Measurements from ENCODE around the gene ARID1B. TPM values are rescaled to one million over a fixed set of nuclear protein-coding genes. Genes with fewer than 3 reads are reported as not detected.
A peak's percentile ranks its signal among the peaks of the same experiment; 100 is the strongest.
"Not testable (repeated sequence)": the region's sequence is repeated elsewhere in the genome, so short reads cannot be mapped to it uniquely, and the experiment has no call there.

The ARID1B gene
- total and polyA plus RNA-seq, 7 experiments from 2014 or later: 17.5 to 164 (median 139) TPM

DNA sequence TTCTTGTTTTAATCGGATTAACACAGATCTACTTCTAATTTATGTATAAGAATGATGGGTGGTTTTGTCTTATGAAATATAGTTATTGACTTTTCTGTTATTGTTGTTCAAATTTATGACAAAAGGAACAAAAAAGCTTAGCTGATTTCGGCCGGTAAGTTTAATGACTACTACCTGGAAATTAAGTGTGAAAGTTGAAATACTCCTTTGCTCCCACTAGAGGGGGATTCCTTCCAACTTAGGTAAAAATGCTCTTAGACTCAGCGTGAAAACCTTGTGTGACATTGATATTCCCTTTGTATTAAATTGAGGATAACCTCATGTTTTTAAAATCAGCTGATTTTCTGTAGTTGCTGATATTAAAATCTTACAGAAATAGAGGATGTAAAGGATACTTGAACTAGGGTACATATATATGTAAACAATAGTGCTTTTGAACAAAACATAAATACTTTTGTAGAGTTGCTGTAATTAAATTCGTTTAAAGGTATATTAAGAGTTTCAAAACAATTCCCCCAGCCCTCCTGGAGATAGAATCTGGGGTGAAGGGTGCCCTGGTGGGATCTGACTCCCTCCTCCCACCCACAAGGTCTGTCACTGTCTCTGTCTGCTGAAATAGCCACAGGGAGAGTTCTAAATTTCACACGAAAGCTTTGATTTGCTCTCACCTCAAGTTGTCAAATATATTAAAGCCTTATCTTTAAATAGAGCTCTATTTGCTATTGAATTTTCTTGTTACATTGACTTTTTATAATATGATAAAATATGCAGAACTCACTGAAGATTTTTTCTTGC lies 257.5 kb downstream of the ARID1B start:
- peak overlapping the region; percentile 44 to 99 (median 84) for H3K4me3 Mint-ChIP-seq
- no peaks in the 10 kb centered on the region for H3K27me3 Mint-ChIP-seq
- DNase-seq: peak in 6 of 9 donors; percentile 43 to 57 (median 52)
- Histone ChIP-seq H3K27me3 (ENCODE audit: control insufficient read depth in 2 of 2, insufficient read depth in 2 of 2, low read length in 2 of 2) (no peaks in the 10 kb centered on the region), H3K4me3 (ENCODE audit: low read length) (no peak overlapping the region), H3K9me3 (ENCODE audit: control insufficient read depth in 2 of 3, low read length in 3 of 3) (no peaks in the 10 kb centered on the region), H3K4me1 (ENCODE audit: control insufficient read depth in 2 of 2, insufficient read depth in 2 of 2, low read length in 2 of 2) (peaks cover 6 to 20% of the 10 kb centered on the region in 2 donors), H3K27ac (ENCODE audit: low read depth, low read length) (peak overlapping the region; percentile 77), H3K36me3 (ENCODE audit: control insufficient read depth in 2 of 3, insufficient read depth in 3 of 3, low read length in 3 of 3) (peaks cover 0 to 4% (median 0%) of the 10 kb centered on the region in 3 experiments)
- POLR2A ChIA-PET: interaction anchor here (1.1 to 3.7 kb wide), 5 partner anchors 10 to 639 kb away, joined by 3 to 28 read pairs (median 5); no protein-coding TSS in a partner anchor
- H3K27ac Mint-ChIP-seq: peak overlapping the region; percentile 44 to 95 (median 84)
- CTCF ChIA-PET: interaction anchor here (0.7 to 1.9 kb wide), 8 partner anchors 14 to 1707 kb away, joined by 3 to 6 read pairs (median 4); no protein-coding TSS in a partner anchor
- peaks cover 0 to 4% (median 0%) of the 10 kb centered on the region in 5 donors for H3K36me3 Mint-ChIP-seq
- H3K4me1 Mint-ChIP-seq: peaks cover 22 to 38% (median 27%) of the 10 kb centered on the region in 7 donors
- peak; percentile 85 for ATAC-seq
- intact Hi-C loops (cut with micrococcal nuclease): loop anchor here (1.0 to 5.0 kb wide), 6 partner anchors 12 to 240 kb away; no protein-coding TSS in a partner anchor
- no peaks in the 10 kb centered on the region for H3K9me3 Mint-ChIP-seq

GRCh38 chr6:157035546-157035945 lies 258.4 kb downstream of the ARID1B start:
- H3K4me1 ChIP-seq (ENCODE audit: control insufficient read depth in 2 of 2, insufficient read depth in 2 of 2, low read length in 2 of 2): peaks cover 6 to 20% of the 10 kb centered on the region in 2 donors
- Mint-ChIP-seq H3K4me3 (no peak overlapping the region), H3K36me3 (peaks cover 0 to 3% (median 0%) of the 10 kb centered on the region in 5 donors), H3K27me3 (no peaks in the 10 kb centered on the region), H3K27ac (no peak overlapping the region), H3K9me3 (no peaks in the 10 kb centered on the region), H3K4me1 (peaks cover 14 to 37% (median 23%) of the 10 kb centered on the region in 7 donors)
- DNase-seq (no peak), ATAC-seq (no peak)
- ChIA-PET CTCF (interaction anchor here (0.7 to 1.9 kb wide), 6 partner anchors 11 to 470 kb away, joined by 3 to 5 read pairs (median 3); no protein-coding TSS in a partner anchor), POLR2A (interaction anchor here (1.9 to 3.7 kb wide), 2 partner anchors 14 to 239 kb away, joined by 5 to 28 read pairs; no protein-coding TSS in a partner anchor)
- intact Hi-C loops (cut with micrococcal nuclease): loop anchor here in 1 of 2 donors (2.0 kb wide), 1 partner anchor 19 kb away; no protein-coding TSS in a partner anchor
- no peaks in the 10 kb centered on the region for H3K27me3 ChIP-seq (ENCODE audit: control insufficient read depth in 2 of 2, insufficient read depth in 2 of 2, low read length in 2 of 2)
- H3K9me3 ChIP-seq (ENCODE audit: control insufficient read depth in 2 of 3, low read length in 3 of 3): no peaks in the 10 kb centered on the region
- peaks cover 0 to 4% (median 0%) of the 10 kb centered on the region in 3 experiments for H3K36me3 ChIP-seq (ENCODE audit: control insufficient read depth in 2 of 3, insufficient read depth in 3 of 3, low read length in 3 of 3)
- H3K27ac ChIP-seq (ENCODE audit: low read depth, low read length): no peak overlapping the region
- no peak overlapping the region for H3K4me3 ChIP-seq (ENCODE audit: low read length)

GRCh38 chr6:157036245-157036711 lies 259.1 kb downstream of the ARID1B start:
- peaks cover 0 to 4% (median 0%) of the 10 kb centered on the region in 3 experiments for H3K36me3 ChIP-seq (ENCODE audit: control insufficient read depth in 2 of 3, insufficient read depth in 3 of 3, low read length in 3 of 3)
- peaks cover 14 to 34% (median 17%) of the 10 kb centered on the region in 7 donors for H3K4me1 Mint-ChIP-seq
- H3K4me3 ChIP-seq (ENCODE audit: low read length): no peak overlapping the region
- peaks cover 6 to 20% of the 10 kb centered on the region in 2 donors for H3K4me1 ChIP-seq (ENCODE audit: control insufficient read depth in 2 of 2, insufficient read depth in 2 of 2, low read length in 2 of 2)
- intact Hi-C loops (cut with micrococcal nuclease): no loop called here
- no peaks in the 10 kb centered on the region for H3K27me3 ChIP-seq (ENCODE audit: control insufficient read depth in 2 of 2, insufficient read depth in 2 of 2, low read length in 2 of 2)
- no peak overlapping the region for H3K4me3 Mint-ChIP-seq
- H3K27ac ChIP-seq (ENCODE audit: low read depth, low read length): no peak overlapping the region
- H3K9me3 Mint-ChIP-seq: no peaks in the 10 kb centered on the region
- H3K9me3 ChIP-seq (ENCODE audit: control insufficient read depth in 2 of 3, low read length in 3 of 3): no peaks in the 10 kb centered on the region
- H3K36me3 Mint-ChIP-seq: peaks cover 0 to 3% (median 0%) of the 10 kb centered on the region in 5 donors
- no peaks in the 10 kb centered on the region for H3K27me3 Mint-ChIP-seq
- H3K27ac Mint-ChIP-seq: no peak overlapping the region
- no peak for DNase-seq
- POLR2A ChIA-PET: interaction anchor here (0.9 kb wide), 1 partner anchor 15 kb away, joined by 5 read pairs; no protein-coding TSS in a partner anchor
- peak; percentile 30 for ATAC-seq
- CTCF ChIA-PET: interaction anchor here (0.6 to 1.0 kb wide), 3 partner anchors 10 to 470 kb away, joined by 3 read pairs; no protein-coding TSS in a partner anchor

- no peak overlapping the region for H3K27ac Mint-ChIP-seq
- POLR2A ChIA-PET: interaction anchor here (1.0 to 1.3 kb wide), 2 partner anchors 15 to 16 kb away, joined by 3 to 4 read pairs; no protein-coding TSS in a partner anchor
These were observed 260.0 kb downstream of the ARID1B start for GRCh38 chr6:157037165-157037564.

DNA sequence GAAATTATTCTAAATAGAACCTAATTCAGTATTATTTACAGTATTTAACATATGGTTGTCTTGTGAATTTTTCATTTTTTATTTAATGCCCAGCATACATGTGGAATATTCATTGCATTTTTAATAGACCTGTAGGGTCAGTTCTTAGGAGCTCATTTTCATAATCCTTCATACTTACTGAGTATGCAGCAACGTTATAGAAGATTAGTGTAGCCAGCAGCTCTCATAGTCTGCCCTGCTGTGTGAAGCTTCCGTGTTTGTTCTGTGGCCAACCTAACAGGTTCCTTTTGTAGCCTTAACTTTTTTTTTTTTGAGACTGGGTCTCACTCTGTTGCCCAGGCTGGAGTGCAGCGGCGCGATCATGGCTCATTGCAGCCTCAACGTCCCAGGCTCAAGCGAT lies 261.4 kb downstream of the ARID1B start:
- intact Hi-C loops (cut with micrococcal nuclease): no loop called here
- H3K36me3 Mint-ChIP-seq: peaks cover 0 to 13% (median 5%) of the 10 kb centered on the region in 5 donors
- Histone ChIP-seq H3K4me1 (ENCODE audit: control insufficient read depth in 2 of 2, insufficient read depth in 2 of 2, low read length in 2 of 2) (peaks cover 4 to 19% of the 10 kb centered on the region in 2 donors), H3K4me3 (ENCODE audit: low read length) (no peak overlapping the region), H3K27ac (ENCODE audit: low read depth, low read length) (no peak overlapping the region), H3K9me3 (ENCODE audit: control insufficient read depth in 2 of 3, low read length in 3 of 3) (no peaks in the 10 kb centered on the region), H3K27me3 (ENCODE audit: control insufficient read depth in 2 of 2, insufficient read depth in 2 of 2, low read length in 2 of 2) (no peaks in the 10 kb centered on the region), H3K36me3 (ENCODE audit: control insufficient read depth in 2 of 3, insufficient read depth in 3 of 3, low read length in 3 of 3) (peaks cover 0 to 4% (median 3%) of the 10 kb centered on the region in 3 experiments)
- no peak for ATAC-seq
- peaks cover 13 to 25% (median 17%) of the 10 kb centered on the region in 7 donors for H3K4me1 Mint-ChIP-seq
- ChIA-PET POLR2A (interaction anchor here (0.6 to 1.3 kb wide), 3 partner anchors 18 to 40 kb away, joined by 3 to 7 read pairs (median 4); no protein-coding TSS in a partner anchor), CTCF (no interaction called here)
- H3K9me3 Mint-ChIP-seq: no peaks in the 10 kb centered on the region
- H3K27me3 Mint-ChIP-seq: no peaks in the 10 kb centered on the region
- DNase-seq: no peak
- H3K27ac Mint-ChIP-seq: peak overlapping the region in 1 of 9 donors; percentile 48
- no peak overlapping the region for H3K4me3 Mint-ChIP-seq

More at GRCh38 chr6:157037165-157037564, 260.0 kb downstream of the ARID1B start:
- Histone ChIP-seq H3K4me1 (ENCODE audit: control insufficient read depth in 2 of 2, insufficient read depth in 2 of 2, low read length in 2 of 2) (peaks cover 6 to 20% of the 10 kb centered on the region in 2 donors), H3K27ac (ENCODE audit: low read depth, low read length) (no peak overlapping the region), H3K4me3 (ENCODE audit: low read length) (no peak overlapping the region), H3K27me3 (ENCODE audit: control insufficient read depth in 2 of 2, insufficient read depth in 2 of 2, low read length in 2 of 2) (no peaks in the 10 kb centered on the region), H3K9me3 (ENCODE audit: control insufficient read depth in 2 of 3, low read length in 3 of 3) (no peaks in the 10 kb centered on the region), H3K36me3 (ENCODE audit: control insufficient read depth in 2 of 3, insufficient read depth in 3 of 3, low read length in 3 of 3) (peaks cover 0 to 4% (median 3%) of the 10 kb centered on the region in 3 experiments)
- Mint-ChIP-seq H3K9me3 (no peaks in the 10 kb centered on the region), H3K4me3 (no peak overlapping the region), H3K36me3 (peaks cover 0 to 9% (median 4%) of the 10 kb centered on the region in 5 donors), H3K27me3 (no peaks in the 10 kb centered on the region), H3K4me1 (peaks cover 14 to 33% (median 20%) of the 10 kb centered on the region in 7 donors)
- intact Hi-C loops (cut with micrococcal nuclease): no loop called here
- DNase-seq (no peak), ATAC-seq (no peak)
- CTCF ChIA-PET: interaction anchor here (0.6 to 0.9 kb wide), 2 partner anchors 9 to 147 kb away, joined by 3 read pairs; no protein-coding TSS in a partner anchor

GRCh38 chr6:157039639-157040038 lies 262.5 kb downstream of the ARID1B start:
- POLR2A ChIA-PET: interaction anchor here (0.9 kb wide), 1 partner anchor 36 kb away, joined by 5 read pairs; no protein-coding TSS in a partner anchor
- intact Hi-C loops (cut with micrococcal nuclease); H3K4me1 ChIP-seq (ENCODE audit: control insufficient read depth in 2 of 2, insufficient read depth in 2 of 2, low read length in 2 of 2); CTCF ChIA-PET; H3K27ac ChIP-seq (ENCODE audit: low read depth, low read length); H3K4me3 ChIP-seq (ENCODE audit: low read length); H3K36me3 ChIP-seq (ENCODE audit: control insufficient read depth in 2 of 3, insufficient read depth in 3 of 3, low read length in 3 of 3); ATAC-seq; H3K27me3 Mint-ChIP-seq; H3K9me3 Mint-ChIP-seq; DNase-seq; H3K4me3 Mint-ChIP-seq; H3K27me3 ChIP-seq (ENCODE audit: control insufficient read depth in 2 of 2, insufficient read depth in 2 of 2, low read length in 2 of 2); H3K9me3 ChIP-seq (ENCODE audit: control insufficient read depth in 2 of 3, low read length in 3 of 3): not testable (repeated sequence)
- peak overlapping the region in 2 of 9 donors; percentile 19 to 24 for H3K27ac Mint-ChIP-seq
- peaks cover 7 to 17% (median 11%) of the 10 kb centered on the region in 7 donors for H3K4me1 Mint-ChIP-seq
- peaks cover 0 to 13% (median 5%) of the 10 kb centered on the region in 5 donors for H3K36me3 Mint-ChIP-seq

All from naive thymus-derived CD4-positive, alpha-beta T cell (primary cell).